GM18951 (cell line): Measurements from ENCODE around the gene CLDN12.

ENCODE experiments used
- POLR2A ChIP-seq: IDR thresholded peaks from 4 replicates; pipeline ENCODE4 v1.6.1; 2011; ENCODE audit warnings: mild to moderate bottlenecking; ENCODE audit not compliant: insufficient read length, insufficient read depth; ENCODE audit errors: extremely low read depth
- in situ Hi-C: fragments of 300-500 bp; cut with MboI; formaldehyde crosslinking; loops from one replicate; pipeline ENCODE4 v1.12.0; 2022; ENCODE audit warnings: low sequenced_read_pairs, mixed read lengths, inconsistent platforms; ENCODE audit not compliant: unreplicated experiment

Gene CLDN12

DNA sequence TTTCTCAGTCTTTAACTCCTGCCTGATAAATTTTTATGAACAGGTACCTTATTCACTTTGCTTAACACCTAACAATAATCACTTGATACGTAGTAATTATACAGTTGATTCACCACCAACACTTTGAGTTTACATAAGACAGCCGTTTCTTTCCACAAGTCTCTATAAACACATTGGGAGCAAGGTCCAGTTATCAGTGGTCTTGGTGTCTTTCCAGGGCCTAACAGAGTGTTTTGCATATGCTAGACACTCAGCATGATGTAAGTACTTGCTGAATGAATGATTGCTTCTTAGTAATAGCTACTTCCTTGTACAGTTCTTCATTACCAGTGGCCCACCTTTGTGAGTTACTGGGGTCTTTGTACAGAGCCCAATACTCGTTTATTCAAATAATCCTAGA is 6.4 kb downstream of the CLDN12 start:
- TF ChIP-seq POLR2A: no peak
- in situ Hi-C loops: loop anchor here (25.0 kb wide), 2 partner anchors 147 to 247 kb away; partner anchors contain the start of gene STEAP1

DNA sequence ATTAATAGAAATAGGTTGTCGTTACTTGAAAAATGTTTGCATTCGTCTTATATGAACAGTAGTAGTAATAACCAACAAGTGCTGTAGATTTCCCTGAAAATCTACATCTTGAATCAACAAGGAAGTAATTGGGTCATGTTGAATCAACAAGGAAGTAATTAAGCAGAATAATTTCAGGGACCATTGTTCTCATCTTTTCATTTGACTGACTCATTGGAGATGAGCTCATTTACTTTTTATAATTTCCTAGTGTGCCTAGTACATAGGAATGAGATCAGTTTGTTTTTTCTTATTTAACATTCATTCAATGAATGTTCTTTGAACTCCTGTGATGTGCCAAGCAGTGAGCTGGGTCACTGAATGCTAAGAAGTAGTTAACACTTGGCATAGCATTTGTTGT is 8.2 kb downstream of the CLDN12 start:
- no peak for TF ChIP-seq POLR2A
- in situ Hi-C loops: loop anchor here (25.0 kb wide), 2 partner anchors 149 to 249 kb away; partner anchors contain the start of gene STEAP1

GRCh38 chr7:90412458-90413184 is 9.4 kb downstream of the CLDN12 start:
- no peak for TF ChIP-seq POLR2A
- in situ Hi-C loops: loop anchor here (25.0 kb wide), 2 partner anchors 150 to 250 kb away; partner anchors contain the start of gene STEAP1

DNA sequence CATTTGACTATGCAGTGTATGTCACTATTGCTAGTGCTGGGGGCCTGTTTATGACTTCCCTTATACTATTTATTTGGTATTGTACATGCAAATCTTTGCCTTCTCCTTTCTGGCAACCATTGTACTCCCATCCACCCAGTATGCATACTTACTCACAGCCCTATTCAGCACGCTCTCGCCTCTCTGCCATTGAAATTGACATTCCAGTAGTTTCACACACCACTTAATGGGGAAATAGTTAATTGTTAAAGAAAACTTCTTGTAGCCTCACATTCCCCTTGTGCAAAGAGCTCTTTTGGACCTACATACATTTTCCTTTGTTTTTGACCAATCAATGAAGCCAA is 9.9 kb downstream of the CLDN12 start:
- in situ Hi-C loops: loop anchor here (25.0 kb wide), 2 partner anchors 151 to 251 kb away; partner anchors contain the start of gene STEAP1
- TF ChIP-seq POLR2A: no peak

- TF ChIP-seq POLR2A: no peak
- in situ Hi-C loops: loop anchor here (25.0 kb wide), 2 partner anchors 159 to 259 kb away; partner anchors contain the start of gene STEAP1
These were observed 18.4 kb downstream of the CLDN12 start for GRCh38 chr7:90421651-90422050.

DNA sequence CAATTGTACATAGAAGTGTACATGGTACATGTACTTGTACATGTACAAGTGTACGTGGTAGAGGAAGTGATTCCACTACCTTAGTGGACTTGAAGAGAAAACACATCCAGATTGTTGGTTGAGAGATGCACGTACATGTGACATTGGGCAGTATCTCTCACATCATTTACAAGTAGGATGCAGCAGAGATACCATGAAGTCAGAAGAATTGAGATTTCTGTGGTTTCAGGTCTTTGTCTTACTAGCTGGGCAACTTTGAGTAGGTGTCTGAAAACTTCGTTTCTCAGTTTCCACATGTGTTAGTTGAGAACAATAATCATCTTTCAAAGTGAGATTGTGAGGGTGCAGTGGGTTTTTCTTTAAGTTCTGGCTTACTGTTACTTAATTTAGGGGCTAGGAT is 21.5 kb downstream of the CLDN12 start:
- in situ Hi-C loops: loop anchor here (25.0 kb wide), 2 partner anchors 162 to 262 kb away; partner anchors contain the start of gene STEAP1
- no peak for TF ChIP-seq POLR2A

DNA sequence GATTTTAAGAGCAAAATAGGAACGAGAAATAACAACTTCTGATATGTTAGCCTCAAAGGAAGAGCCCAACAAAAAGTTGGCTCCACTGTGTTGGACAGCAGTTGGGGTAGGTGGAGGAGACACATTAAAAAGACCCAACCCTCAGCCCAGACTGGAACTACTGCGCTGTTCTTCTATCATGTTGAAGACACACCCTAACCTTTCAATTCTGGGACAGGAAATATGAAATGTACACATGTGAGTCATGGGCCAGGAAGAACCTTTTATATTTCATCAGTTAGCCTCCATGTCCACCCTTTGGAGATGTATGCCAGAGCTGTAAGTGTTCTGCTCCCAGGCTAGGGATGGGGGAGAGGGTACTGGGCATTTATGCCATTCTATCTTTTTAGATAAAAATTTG is 22.1 kb downstream of the CLDN12 start:
- no peak for TF ChIP-seq POLR2A
- in situ Hi-C loops: no loop called here

DNA sequence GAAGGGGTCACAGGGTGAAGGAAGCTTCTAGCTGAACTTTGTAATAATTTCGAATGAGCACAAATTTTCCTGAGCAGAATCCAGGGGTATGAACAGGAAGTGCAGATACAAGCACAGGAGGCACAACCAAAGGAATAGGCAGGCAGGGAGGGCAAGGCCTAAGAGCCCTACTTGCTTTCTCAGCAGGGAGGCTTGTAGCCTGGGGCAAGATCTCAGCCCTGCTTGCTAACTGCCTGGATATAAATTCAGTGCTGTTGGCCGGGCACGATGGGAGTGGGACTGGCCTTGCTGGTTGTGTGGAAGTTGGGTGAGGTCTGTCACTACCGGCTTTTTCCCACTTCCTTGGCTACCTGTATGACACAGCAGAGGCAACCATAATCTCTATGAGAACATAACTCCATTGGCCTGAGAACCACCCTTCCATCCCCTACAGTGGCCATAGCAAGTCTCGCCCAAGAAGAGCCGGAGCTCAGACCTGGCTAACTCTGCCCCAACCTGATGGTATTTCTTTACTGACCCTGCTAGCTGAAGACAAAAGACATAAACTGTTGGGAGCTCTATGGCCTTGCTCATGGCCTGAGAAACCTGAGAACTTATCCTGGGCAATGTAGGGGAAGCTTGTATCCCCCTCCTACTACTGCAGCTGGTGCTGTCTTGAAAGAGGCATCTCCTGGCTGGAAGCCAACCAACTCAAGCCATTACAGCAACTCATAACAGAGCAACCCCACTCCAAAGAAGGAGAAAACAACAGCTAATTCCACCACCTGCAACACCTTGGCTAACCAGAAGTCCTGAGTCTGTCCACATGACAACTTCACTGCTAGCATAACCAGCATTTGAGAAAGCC is 27.6 kb downstream of the CLDN12 start:
- no peak for TF ChIP-seq POLR2A
- in situ Hi-C loops: no loop called here

DNA sequence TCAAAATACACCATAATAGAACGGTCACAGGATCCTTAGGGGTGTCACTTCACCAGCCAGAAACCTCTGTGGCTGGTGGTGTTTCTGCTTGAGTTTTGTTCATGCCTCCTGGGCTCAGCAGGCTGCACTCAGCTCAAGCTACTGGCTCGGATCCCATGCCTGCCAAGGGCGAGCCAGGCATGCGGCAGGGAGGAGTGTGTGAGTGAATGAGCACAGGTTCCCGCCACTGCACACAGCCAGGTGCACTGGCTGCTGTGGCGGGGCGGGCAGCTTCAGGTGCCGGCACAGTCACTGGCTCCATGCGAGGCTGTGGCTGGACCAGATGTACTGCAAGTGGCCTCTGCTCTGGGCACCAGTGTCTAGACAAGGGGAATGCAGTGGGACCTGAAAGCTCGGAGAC is 29.5 kb downstream of the CLDN12 start:
- no peak for TF ChIP-seq POLR2A
- in situ Hi-C loops: no loop called here

DNA sequence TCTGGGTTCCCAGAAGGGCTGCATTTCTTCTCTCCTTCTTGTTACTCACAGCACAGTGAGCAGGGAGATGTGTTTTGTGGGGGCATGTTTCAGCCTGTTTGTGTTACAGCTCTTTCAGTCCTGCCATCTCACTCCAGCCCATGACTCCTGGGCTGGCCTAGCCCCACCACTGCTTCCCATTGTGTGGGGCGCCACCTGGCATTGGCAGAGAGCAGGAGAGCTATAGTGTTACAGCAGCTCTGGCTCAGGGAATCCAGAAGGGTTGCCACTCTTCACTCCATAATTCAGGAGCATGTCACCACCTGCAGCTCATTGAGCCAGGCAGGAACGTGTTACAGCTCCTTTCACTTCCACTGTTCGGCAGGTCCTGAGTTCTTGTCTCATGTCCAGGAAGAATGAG is 30.0 kb downstream of the CLDN12 start:
- TF ChIP-seq POLR2A: no peak
- in situ Hi-C loops: no loop called here

GRCh38 chr7:90445633-90446032 is 42.4 kb downstream of the CLDN12 start:
- TF ChIP-seq POLR2A: no peak
- in situ Hi-C loops: no loop called here

DNA sequence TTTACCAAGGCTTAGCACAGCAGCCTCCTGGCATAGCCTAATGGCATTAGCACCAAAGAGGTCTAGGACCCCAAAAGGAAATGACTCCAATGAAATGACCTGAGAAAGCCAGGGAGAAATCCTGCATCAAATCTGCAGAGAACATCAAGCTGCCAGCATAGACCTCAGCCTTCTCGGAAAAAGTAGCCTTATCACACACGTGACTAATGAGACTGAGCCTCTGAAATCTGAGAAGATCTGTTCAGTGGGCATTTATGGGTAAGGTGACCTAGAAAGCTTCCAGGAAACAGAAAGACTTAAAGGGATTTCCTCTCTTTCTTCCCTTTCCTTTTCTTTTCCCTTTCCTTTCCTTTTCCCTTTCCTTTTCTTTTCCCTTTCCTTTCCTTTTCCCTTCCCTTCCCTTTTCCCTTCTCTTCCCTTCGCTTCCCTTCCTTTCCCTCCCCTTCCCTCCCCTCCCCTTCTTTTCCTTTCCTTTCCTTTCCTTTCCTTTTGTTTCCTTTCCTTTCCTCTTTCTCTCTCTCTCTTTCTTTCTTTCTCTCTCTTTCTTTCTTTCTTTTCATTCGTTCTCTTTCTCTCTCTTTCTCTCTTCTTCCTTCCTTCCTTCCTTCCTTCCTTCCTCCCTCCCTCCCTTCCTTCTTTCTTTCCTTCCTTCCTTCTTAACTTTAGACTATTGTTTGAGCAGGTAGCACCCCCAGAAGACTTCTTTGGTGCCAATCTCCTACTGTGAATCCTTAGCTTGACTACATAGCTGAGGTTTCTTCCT is 43.1 kb downstream of the CLDN12 start:
- in situ Hi-C loops: no loop called here
- TF ChIP-seq POLR2A: no peak

GRCh38 chr7:90453259-90453891 is 50.1 kb downstream of the CLDN12 start:
- in situ Hi-C loops: loop anchor here (10.0 to 25.0 kb wide), 2 partner anchors 171 to 584 kb away; no protein-coding TSS in a partner anchor
- no peak for TF ChIP-seq POLR2A

DNA sequence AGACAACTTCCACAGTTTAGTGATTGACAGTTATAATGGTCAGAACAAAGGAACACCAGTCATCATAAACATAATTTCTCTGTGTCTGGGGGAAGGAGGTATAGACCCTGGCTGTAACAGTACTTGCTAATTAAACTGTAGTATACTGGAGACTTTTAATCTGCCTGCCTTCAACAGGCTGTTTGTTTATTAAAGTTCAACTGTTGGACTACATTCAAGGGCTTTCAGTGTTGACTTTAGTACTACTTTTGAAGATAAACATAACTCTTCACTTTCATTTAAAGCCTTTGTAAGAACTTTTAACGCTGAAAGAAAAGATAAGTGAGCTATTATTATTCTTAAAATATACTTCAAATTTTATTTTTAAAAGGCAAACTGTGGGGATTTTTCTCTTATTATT is 50.7 kb downstream of the CLDN12 start:
- in situ Hi-C loops: loop anchor here (10.0 to 25.0 kb wide), 2 partner anchors 171 to 583 kb away; no protein-coding TSS in a partner anchor
- TF ChIP-seq POLR2A: no peak
